GM10266 (cell line): ENCODE data around the gene CCNJ.

Experiments
- DNase-seq: peaks from one replicate; pipeline ENCODE4 v3.0.0; 2012; ENCODE audit errors: extremely low spot score
- CTCF ChIP-seq: IDR thresholded peaks from 2 replicates; pipeline ENCODE4 v1.5.1; 2012; ENCODE audit warnings: mild to moderate bottlenecking, low read depth; ENCODE audit not compliant: control insufficient read depth, insufficient read depth; ENCODE audit errors: missing control alignments

The CCNJ gene

GRCh38 chr10:96107623-96108038 is 64.2 kb downstream of the CCNJ start:
- DNase-seq, result no peak
- no peak for TF ChIP-seq CTCF
